NCI-H1694 (cell line): Measurements from ENCODE around the gene B4GALNT1.
"Not testable (repeated sequence)": the region's sequence is repeated elsewhere in the genome, so short reads cannot be mapped to it uniquely, and the experiment has no call there.

ENCODE experiments used
- DNase-seq: peaks from one replicate; lab custom pipeline; 2025; lab: John Stamatoyannopoulos, UW

Gene B4GALNT1

DNA sequence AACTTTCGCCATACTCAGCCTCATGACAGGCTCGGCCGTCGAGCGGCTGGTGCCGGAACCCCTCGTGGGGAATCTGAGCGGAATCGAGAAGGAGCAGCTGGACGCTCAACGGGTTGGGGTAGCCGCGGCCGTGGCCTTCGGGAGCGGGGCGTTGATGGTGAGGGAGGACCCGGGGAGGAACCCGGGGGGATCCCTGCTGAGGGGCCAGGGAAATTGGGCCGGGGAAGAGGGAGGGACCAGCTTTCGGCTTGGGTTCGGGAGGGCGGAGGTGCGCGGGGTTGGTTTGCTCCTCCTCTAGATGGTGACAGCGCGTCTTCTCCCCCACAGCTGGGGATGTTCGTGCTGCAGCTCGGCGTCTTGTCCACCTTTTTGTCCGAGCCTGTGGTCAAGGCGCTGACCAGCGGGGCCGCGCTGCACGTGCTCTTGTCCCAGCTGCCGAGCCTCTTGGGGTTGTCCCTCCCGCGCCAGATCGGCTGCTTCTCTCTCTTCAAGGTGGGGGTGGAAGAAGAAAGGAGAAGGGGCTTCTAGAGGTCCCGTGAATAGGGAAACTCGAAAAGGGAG is 12.0 kb downstream of the B4GALNT1 start:
- no peak for DNase-seq

DNA sequence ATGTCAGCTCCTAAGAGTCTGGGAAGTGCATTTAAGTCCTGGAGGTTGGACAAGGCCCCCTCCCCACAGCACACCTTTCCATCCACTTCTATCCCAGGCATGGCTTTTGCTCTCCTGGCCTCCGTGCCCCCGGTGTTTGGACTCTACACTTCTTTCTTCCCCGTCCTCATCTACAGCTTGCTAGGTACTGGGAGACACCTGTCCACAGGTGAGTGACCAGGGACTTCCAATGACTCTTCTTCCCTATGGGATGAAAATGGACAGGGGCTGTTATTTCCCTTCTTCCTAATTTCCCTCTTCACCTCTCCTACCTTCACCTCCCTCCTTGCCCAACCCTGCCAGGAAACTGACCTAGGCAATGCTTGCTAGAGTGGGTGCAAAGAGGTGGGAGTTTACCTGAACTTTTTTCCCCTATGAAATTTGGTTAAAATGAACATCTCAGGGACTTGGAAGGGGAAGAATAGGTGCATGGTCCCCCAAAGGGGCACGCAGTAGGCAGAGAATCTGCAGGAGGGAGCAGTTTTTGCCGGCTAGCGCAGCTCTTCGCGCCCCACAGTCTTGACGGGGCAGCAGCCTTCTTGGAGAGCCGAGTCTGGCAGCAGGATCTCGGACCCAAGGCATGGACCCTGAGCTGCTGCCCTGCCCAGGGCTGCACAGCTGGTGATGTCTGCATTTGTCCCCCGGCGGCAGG is 12.6 kb downstream of the B4GALNT1 start:
- DNase-seq: no peak

DNA sequence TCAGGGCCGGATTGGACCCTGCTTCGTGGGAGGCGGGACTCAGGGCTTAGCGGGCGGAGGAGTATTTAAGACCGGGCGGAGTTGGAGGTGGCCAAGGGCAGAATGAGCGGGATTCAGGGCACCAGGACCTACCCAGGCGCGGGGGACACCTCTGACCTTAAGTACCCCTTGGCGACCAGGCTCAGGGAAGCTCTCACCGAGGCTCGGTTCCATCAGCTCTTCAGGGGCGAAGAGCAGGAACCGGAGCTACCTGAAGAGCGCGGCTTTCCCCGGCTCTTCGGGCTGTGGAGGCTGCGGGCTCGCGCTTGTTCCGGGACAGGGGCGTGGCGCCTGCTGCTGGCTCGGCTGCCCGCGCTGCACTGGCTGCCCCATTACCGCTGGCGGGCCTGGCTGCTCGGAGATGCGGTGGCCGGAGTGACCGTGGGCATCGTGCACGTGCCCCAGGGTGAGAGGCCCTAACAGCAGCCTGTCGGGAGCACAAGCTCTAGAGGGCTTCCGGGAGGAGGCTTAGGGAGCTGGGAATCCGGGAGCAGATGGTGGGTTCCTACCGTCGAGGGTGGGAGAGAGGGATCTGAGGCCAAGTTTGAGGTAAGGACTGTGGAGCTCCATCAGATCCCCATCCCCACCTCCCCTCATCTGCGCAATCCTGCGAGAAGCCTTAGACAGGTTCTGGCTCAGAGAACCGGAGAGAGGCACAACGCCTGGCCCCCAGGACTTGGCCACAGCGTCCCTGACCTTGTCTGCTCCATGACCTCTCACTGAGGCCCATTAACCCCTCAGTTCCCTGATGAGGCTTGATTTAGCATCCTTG is 13.4 kb downstream of the B4GALNT1 start:
- DNase-seq: no peak

DNA sequence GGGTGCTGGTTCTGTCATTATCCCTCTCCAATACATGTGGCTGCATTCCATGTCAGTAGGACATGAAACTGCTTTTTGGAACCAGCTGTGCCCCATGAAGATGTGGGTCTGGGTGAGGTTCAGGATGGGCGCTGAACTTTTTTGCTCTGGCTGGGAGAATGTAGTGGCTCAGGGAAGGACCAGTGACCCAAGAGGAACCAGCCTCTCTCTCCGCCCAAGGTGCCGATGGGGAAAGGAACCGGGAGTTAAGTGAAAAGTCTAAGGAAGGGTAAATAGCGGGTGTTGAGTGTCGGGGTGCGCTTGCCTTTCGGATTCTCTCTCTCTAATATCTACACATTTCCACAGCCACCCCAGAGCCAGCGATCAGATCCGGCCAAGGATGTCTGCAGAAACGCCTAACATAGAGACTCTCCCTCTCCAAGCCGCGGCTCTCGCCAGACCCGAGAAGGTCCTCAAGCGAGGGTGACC is 14.0 kb downstream of the B4GALNT1 start:
- DNase-seq: no peak

DNA sequence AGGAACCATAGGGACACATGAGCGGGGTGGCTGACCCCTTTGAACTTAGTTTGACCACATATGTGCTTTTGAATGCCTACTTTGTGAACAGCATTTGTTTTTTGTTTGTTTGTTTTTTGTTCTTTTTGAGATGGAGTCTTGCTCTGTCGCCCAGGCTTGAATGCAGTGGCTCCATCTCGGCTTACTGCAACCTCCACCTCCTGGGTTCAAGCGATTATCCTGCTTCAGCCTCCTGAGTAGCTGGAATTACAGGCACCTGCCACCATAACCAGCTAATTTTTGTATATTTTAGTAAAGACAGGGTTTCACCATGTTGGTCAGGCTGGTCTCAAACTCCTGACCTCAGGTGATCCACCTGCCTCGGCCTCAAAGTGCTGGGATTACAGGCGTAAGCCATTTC is 14.6 kb downstream of the B4GALNT1 start:
- DNase-seq: not testable (repeated sequence)

DNA sequence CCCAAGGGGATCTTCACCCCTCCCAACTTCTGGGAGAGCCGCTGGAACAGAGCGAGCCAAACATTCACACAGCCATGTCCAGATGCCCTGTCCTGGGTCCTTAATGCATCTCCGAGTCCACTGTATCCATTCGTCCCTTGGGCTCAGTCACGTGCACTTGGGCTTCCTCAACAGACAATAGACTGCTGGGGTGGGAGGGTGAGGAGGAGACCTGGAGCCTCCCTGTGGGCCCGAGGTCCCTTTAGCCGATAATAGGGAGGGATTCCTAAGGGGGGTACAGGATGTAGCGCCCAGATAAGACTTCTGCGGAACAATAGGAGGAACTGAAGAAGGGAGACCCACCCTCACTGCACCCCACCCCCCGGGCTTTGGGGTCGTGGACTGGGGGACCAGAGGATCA is 15.1 kb downstream of the B4GALNT1 start:
- no peak for DNase-seq

DNA sequence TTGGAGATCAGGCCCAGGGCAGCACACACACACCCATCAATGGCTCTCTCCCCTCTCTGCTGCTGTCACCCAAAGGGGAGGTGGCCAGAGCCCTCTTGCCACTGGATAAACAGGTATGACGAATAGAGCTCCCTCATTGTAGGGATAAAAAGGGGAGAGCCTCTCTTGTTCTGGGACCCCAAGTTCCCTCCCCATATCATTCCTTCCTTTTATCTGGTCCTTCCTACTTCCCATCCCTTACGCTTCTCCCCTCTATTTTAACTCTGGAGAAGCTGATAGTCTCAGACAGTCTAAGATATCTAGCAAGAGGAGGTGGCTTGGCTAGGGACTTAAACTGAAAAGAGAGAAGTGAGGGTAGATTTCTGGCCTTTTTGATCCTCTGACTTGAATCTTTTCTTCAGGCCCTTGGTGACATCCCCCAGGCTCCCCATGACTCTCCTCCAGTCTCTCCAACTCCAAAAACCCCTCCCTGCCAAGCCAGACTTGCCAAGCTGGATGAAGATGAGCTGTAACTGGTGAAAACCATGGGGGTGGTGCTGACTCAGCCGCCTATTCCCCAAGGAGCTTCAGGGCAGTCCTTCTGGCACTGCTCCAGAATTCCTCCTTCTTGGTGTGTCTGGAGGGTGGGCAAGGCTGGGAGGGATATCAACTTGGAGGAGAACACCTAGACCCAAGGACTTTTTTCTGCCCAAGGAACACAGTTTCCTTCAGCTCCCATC is 16.5 kb downstream of the B4GALNT1 start:
- no peak for DNase-seq

DNA sequence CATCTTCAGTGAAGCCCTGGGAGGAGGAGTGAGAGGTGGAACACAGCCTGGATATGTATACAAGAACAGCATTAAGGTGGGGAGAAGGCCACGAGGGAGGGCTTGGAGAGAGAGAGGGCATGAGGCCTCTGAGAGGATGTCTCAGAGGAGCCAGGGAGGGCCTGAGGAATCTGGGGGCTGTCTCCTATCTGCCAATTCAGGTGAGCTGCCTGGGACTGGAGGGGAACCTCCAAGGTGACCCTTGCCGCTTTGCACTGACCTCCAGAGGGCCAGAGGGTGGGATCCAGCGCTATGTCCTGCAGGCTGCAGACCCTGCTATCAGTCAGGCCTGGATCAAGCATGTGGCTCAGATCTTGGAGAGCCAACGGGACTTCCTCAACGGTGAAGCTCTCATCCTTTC is 17.4 kb downstream of the B4GALNT1 start:
- DNase-seq: no peak

DNA sequence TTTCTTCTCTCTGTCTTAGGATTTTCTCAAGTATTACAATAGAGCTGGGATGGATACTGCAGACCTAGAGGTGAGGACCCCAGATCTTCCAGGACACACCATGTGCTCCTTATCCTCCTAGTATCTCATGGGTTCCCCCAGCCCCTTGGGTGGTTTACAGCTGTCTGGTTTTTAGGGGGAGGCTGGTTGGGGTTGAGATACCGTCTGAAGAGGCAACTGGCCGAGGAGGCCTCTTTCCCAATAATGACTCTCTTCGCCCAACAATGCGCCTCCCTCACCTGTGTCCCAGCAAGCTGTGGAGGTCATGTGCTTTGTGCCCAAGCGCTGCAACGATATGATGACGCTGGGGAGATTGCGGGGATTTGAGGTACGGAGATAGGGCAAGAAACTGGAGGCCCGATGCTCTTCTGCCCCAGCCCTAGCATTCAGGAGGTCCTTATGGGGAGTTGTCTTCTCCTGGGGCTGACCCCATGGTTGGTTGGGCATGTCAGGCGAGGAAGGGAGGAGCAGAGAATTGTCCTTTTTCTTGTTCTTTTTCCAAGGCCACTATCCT is 18.0 kb downstream of the B4GALNT1 start:
- no peak for DNase-seq

DNA sequence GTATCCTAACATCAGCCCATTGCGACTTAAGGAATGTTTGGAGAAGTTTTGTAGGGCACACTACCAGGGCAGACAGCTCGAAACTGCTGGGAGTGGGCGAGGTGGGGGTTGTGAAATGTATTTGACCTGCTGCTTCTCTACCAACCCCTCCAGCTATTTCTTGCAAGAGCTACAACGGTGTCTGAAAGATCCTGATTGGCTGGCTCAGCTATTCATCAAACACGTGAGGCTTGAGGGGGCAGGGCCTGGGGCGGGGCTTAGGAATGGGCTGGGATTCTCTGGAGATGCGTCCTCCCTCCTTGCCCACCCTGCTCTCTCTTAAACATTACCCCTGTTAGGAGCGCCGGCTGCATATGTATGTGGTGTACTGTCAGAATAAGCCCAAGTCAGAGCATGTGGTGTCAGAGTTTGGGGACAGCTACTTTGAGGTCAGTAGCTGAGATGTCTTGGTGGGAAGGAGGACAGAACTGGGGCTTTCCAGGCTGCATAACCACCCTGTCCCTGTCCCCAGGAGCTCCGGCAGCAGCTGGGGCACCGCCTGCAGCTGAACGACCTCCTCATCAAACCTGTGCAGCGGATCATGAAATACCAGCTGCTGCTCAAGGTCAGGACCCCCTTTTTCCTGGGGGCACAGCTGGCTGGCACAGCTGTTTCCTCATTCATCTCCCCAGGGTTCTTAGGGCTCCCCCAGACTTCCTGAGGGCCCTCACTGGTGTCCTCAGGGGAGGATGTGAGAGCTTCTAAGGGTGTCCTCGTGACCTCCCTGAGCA is 18.6 kb downstream of the B4GALNT1 start:
- peak; percentile 48 for DNase-seq

DNA sequence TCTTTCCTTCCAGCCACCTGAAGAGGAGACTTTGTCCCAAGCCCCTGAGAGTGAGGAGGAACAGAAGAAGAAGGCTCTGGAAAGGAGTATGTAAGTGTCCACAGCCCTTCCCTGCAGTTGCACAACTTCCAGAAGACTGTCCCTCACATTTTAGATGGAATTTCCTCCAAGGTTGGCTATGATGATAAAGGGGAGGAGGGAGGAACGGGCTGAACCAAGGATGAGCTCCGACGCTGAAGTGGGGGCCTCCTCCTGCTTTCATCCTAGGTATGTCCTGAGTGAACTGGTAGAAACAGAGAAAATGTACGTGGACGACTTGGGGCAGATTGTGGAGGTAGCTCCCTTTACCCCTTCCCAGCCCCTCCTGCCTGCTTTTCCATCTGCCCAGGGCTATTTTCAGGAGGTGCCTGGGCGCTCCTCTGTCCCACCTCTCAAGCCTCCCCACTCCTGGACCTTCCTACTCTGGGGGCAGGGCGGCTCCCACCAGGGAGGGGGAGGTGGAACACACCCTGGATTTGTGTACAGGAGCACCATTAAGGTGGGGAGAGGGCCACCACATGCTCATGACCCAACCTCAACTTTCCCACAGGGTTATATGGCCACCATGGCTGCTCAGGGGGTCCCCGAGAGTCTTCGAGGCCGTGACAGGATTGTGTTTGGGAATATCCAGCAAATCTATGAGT is 19.4 kb downstream of the B4GALNT1 start:
- DNase-seq: no peak

DNA sequence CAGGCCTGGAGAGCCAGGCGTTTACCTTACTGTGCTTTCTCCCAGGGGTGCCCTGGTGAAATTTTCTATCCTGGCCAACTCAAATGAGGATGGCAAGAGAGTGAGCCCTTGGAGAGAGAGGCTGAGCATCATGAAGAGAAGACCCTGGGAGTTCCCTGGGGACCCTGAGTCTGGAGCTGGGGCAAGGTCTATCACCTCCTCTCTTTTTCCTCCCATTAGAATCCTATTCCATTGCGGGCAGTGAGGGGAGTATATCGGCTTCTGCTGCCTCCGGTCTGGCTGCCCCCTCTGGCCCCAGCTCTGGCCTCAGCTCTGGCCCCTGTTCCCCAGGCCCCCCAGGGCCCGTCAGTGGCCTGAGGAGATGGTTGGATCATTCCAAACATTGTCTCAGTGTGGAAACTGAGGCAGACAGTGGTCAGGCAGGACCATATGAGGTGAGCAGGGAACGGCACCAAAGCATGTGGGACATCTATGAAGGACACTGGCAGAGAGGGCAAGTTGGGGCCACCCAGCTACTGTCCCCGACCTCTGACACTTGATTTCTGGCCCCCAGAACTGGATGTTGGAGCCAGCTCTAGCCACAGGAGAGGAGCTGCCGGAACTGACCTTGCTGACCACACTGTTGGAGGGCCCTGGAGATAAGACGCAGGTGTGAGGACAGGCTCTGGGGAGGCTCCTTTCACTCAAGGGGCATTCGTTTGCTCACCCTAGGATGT is 20.1 kb downstream of the B4GALNT1 start:
- DNase-seq: no peak

DNA sequence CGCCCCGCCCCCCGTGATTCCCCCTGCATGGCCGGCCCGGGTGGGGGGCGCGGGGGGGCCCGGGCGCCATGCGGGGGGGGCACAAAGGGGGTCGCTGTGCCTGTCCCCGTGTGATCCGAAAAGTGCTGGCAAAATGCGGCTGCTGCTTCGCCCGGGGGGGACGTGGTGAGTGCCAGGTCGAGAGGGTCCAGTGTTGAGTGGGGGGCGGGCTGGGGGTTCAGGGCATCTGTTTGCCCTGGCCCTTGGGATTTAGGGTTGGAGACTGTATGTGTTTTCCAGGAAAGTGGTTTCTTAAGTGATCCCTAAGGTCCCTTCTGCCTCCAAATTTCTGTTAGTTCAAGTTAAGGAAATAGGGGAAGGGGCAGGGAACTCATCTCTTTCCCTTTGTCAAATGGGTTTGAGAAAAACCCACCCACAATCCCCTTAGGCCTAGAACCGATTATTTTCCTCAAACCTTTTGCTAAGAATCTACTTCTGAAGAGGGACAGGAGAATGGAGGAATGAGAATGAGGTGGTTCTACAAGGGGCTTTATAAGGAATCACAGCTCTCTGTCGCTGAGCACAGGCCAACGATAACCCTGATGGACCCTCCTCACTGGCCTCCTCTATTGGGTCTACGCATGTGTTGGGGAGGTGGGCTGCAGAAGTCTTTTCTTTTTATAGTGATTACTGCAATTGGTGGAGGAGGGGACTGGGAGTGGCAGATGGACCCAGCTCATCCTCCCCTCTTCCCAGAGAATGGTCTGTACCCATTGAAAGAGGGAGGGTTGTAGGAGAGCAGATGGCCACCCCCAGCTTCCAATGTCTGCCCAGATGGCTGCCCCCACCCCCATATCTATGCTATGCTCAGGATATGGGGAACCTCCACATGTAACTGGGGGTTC is 20.9 kb downstream of the B4GALNT1 start:
- peak; percentile 76 for DNase-seq

DNA sequence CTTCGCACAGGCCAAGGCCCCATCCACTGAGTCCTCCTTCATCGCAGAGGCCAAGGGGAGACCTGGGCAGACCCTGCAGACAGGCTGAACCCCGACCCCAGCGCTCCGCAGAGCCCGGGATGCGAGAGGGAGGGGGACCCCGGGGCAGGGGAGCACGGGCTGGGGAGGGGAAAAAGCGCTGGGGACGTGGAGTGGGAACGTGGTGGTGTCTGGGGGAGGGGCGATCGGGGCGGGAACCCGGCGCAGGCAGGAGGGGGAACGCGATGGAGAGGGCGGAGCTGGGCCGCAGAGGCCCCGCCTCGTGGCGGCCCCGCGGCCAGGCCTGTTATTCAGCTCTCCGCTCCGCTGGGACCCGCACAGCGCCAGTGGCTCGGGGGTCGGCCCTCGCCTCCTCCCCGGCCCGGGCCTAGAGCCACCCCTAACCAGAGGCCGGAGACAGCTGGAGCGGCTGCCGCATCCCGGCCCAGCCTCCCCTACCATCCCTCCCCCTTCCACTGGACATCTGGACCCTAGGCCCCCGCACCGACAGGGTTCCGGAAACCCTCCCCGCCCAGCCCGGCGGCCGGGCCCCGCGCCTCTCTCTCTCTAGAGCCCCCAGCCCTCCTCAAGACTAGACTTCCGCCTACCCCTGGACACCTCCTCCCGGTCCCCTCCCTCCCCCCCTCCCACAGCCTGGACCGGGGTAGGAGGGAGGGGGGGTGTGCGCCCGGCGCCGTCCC is 21.7 kb downstream of the B4GALNT1 start, which contains the start of gene ARHGEF25:
TSS of gene ARHGEF25 (plus strand) at position 328 of the 719 bp plus-strand sequence. CDS start 460 bp downstream, outside the sequence.
- peak; percentile 36 for DNase-seq

DNA sequence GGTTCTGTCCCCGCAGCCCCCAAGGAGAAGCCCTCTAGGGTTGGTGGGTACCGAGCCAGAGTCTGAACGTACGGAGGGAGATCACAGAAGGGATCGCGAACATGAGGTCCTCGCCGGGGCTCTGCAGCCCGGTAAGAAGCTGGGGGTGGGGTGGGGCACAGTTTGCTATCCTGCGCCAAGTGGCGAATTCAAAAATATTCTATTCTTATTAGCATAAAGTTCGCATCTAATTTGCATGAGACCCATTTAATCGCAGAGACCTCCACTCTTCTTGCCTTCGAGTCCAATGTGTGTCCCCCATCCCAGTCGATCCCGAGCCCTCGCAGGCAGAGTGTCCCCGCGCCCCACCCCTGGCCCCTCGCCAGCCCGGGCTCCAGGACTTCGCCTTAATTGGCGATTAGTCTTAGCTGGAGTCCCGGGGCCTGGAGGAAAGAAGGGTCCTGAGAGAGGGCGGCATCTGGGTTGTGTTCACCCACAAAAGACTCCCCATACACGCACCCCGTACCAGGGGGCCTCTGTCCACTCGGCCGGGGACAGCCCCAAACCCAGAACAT is 22.4 kb downstream of the B4GALNT1 start:
- DNase-seq: no peak

DNA sequence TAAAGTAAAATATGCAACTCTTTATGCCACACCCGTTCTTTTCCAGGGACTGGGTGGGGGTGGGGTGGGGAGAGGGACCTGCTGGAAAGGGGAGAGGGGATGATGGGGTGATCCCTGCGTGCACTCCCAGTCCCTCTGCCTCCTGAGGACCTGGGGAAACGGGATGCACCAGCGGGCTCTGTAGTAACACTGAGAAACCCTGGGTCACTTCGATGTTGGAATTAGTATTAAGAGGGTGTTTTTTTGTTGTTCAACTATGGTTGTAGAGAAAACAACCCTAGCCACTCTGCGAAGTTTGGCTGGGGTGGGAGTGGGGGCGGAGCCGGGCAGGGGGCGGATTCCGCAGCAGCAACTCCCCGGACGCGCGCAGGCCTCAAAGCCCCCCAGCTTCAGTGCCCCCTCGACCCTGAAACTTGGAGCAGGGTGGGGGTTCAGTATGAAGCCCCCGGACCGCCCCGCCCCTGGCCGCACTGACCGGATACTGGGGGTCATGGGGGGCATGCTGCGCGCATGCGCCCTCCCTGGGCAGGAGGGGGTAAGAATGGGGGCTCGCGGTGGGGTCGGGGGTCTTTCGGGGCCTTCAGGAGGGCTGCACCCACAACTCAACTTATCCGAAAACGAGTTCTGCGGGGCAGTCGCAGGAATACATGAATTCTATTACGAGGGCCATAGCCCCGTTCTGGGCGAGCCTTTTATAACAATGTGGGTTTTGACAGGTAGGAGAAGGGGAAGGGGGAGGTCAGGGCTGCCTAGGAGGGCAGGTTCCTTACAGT is 23.0 kb downstream of the B4GALNT1 start:
- no peak for DNase-seq
